Esophagus squamous epithelium (tissue), 5 donors: ENCODE data around the gene IL1B. TPM values are rescaled to one million over a fixed set of nuclear protein-coding genes. Genes with fewer than 3 reads are reported as not detected.

Experiments used
- DNase-seq: peaks from one replicate; lab custom pipeline; 2025; lab: John Stamatoyannopoulos, UW
- H3K27ac ChIP-seq, 4 donors: fragments of 200-600 bp; sonication (generic); one replicate each; pipeline ENCODE4 v1.5.1; 2016 to 2019; ENCODE audit warnings: mild to moderate bottlenecking in 1 of 4
- H3K27me3 ChIP-seq, 4 donors: fragments of 200-600 bp; sonication (generic); 1 replicate in 3 of 4; 2 replicates in 1 of 4; pipeline versions ENCODE4 v1.5.1 to v1.6.0; 2017 to 2021; ENCODE audit warnings: antibody characterized with exemption in 1 of 4
- H3K36me3 ChIP-seq, 3 donors: fragments of 200-600 bp; sonication (generic); one replicate each; pipeline ENCODE4 v1.5.1; 2016 to 2019
- H3K4me1 ChIP-seq, 3 donors: fragments of 200-600 bp; sonication (generic); one replicate each; pipeline ENCODE4 v1.5.1; 2017 to 2019
- H3K4me3 ChIP-seq, 4 donors: fragments of 200-600 bp; sonication (generic); 1 replicate in 3 of 4; 2 replicates in 1 of 4; pipeline ENCODE4 v1.5.1; 2016 to 2019; ENCODE audit warnings: mild to moderate bottlenecking in 2 of 4, moderate library complexity in 1 of 4
- H3K9me3 ChIP-seq, 3 donors: fragments of 200-600 bp; sonication (generic); one replicate each; pipeline ENCODE4 v1.5.1; 2016 to 2019
- POLR2A ChIP-seq, 4 donors: fragments of 450-650 bp; IDR thresholded peaks; one replicate each; pipeline ENCODE4 v1.6.1; 2017; ENCODE audit warnings: antibody characterized with exemption in 4 of 4, mild to moderate bottlenecking in 4 of 4, moderate library complexity in 3 of 4
- WGBS, 2 donors: methylation state at CpG; one replicate each; pipeline ENCODE4 v1.1.5; 2018; 5-methylcytosine and 5-hydroxymethylcytosine counted together
- intact Hi-C: fragments of 100-400 bp; cut with DNase I; formaldehyde crosslinking; loops from one replicate; pipeline ENCODE4 v1.15.0; 2022
- total RNA-seq, 4 donors: library from RNA; depleted of rRNA; stranded (reverse); fragments of >200 nt; gene quantifications; one replicate each; pipeline ENCODE4 v1.1.0, GENCODE V29; 2016
- TF ChIP-seq, protein P1 (sequence below), 6 experiments: fragments of 450-650 bp in 4 of 6; fragments of 200-600 bp in 2 of 6; sonication (generic) in 2 of 6; IDR thresholded peaks; one replicate each; pipeline ENCODE4 v1.5.1; 2016 to 2019; ENCODE audit warnings: antibody characterized with exemption in 6 of 6, mild to moderate bottlenecking in 4 of 6, moderate library complexity in 4 of 6
- donor health status: DM: yes; HTN: yes; CAD: no.

Gene IL1B
- total RNA-seq, 4 donors from 2014 or later: 1.3 to 16.5 (median 4.4) TPM

DNA sequence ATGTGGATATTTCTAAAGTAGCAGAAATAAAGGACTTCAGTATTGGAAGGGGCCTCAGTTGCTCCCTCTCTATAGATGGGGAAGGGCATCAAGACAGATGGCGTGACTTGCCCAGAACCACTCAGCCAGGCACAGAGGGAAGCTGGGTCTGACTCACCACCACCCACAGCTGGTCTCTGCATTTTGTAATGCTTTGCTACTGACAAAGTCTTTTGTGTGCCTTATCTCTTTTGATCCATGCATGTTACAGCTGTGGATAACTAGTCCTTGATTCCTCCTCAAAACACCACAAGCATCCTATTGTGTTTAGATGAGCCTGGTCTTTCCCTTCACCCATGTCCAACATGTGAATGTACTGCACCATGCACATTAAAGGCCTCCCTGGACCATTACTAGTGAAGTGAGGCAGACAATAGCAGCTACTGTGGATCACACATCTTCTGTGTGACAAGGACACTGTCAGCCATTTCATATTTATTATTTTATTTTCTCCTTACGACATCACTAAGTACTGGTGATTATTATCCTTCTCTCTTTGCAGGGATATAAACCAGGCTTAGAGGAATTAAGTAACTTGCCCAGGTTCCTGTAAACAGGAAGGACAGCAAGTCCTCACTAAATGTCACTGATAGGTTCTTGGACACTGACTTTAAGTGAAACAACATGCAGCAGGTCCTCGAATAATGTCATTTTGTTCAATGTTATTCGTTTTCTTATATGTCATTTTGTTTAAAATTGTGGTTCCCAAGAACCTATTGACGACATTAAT lies 44.8 kb upstream of the IL1B start:
- 61 to 68% methylated on average over 5 of the region's 5 CpGs for WGBS, 2 donors
- Histone ChIP-seq H3K36me3 (no peaks in the 10 kb centered on the region), H3K4me1 (peaks cover 0 to 36% (median 9%) of the 10 kb centered on the region in 3 donors), H3K4me3 (no peak overlapping the region), H3K27me3 (no peaks in the 10 kb centered on the region), H3K27ac (peak overlapping the region in 1 of 4 donors; percentile 4), H3K9me3 (no peaks in the 10 kb centered on the region)
- TF ChIP-seq, protein P1, sequence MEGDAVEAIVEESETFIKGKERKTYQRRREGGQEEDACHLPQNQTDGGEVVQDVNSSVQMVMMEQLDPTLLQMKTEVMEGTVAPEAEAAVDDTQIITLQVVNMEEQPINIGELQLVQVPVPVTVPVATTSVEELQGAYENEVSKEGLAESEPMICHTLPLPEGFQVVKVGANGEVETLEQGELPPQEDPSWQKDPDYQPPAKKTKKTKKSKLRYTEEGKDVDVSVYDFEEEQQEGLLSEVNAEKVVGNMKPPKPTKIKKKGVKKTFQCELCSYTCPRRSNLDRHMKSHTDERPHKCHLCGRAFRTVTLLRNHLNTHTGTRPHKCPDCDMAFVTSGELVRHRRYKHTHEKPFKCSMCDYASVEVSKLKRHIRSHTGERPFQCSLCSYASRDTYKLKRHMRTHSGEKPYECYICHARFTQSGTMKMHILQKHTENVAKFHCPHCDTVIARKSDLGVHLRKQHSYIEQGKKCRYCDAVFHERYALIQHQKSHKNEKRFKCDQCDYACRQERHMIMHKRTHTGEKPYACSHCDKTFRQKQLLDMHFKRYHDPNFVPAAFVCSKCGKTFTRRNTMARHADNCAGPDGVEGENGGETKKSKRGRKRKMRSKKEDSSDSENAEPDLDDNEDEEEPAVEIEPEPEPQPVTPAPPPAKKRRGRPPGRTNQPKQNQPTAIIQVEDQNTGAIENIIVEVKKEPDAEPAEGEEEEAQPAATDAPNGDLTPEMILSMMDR (IDR thresholded peaks at IDR 0.05): no peak
- TF ChIP-seq POLR2A (IDR thresholded peaks at IDR 0.05): no peak
- intact Hi-C loops: loop anchor here (10.0 kb wide), 1 partner anchor 137 kb away; no protein-coding TSS in a partner anchor
- no peak for DNase-seq

DNA sequence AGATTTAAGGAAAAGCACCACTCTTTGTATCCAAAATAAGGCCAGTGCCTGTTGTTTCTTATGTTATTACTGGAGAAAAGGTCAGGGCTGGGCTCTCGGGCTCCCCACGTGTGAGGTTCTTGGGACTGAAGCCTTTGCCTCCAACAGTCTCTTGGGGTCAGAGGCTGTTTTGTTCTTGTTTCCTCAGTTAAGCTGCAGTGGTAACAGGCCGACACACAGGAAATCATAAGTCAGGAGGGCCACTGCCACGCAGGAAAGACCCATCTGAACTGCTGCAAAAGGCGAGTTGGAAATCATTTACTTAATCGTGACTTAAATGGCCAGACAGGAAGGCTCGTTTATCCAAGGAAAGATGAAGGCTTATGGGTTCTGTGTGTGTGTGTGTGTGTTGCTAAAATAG lies 44.1 kb upstream of the IL1B start:
- Histone ChIP-seq H3K4me3 (no peak overlapping the region), H3K27me3 (no peaks in the 10 kb centered on the region), H3K27ac (no peak overlapping the region), H3K9me3 (no peaks in the 10 kb centered on the region), H3K4me1 (peaks cover 0 to 40% (median 12%) of the 10 kb centered on the region in 3 donors), H3K36me3 (no peaks in the 10 kb centered on the region)
- 60 to 65% methylated on average over 7 of the region's 7 CpGs for WGBS, 2 donors
- intact Hi-C loops: loop anchor here (10.0 kb wide), 1 partner anchor 136 kb away; no protein-coding TSS in a partner anchor
- TF ChIP-seq POLR2A (IDR thresholded peaks at IDR 0.05): no peak
- TF ChIP-seq, protein P1 (IDR thresholded peaks at IDR 0.05): no peak
- no peak for DNase-seq

DNA sequence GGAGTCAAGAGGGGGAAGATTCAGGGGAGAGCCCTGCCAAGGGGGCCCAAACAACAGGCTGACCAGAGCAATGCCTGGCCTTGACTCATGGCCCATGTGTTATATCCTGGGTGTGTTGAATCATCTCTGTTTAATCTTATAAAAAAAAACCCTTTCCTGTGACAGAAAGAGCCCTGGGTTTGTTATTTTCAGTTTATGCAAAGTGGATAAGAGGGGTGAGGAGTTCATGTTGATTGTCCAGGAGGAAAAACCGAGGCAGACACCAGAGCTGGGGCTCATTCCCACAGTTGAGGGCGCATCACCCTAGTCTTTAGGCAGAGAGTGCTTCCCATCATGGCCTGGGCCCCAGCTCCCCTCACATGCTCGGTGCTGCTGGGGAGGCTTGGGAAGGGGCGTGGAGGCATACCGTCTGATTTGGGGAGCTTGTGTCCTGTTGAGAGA lies 43.5 kb upstream of the IL1B start:
- no peak for DNase-seq
- H3K27me3 ChIP-seq: no peaks in the 10 kb centered on the region
- H3K4me1 ChIP-seq: peaks cover 0 to 40% (median 12%) of the 10 kb centered on the region in 3 donors
- H3K36me3 ChIP-seq: no peaks in the 10 kb centered on the region
- H3K4me3 ChIP-seq: no peak overlapping the region
- H3K27ac ChIP-seq: no peak overlapping the region
- H3K9me3 ChIP-seq: no peaks in the 10 kb centered on the region
- no peak for TF ChIP-seq POLR2A (IDR thresholded peaks at IDR 0.05)
- TF ChIP-seq, protein P1 (IDR thresholded peaks at IDR 0.05): no peak
- WGBS, 2 donors: 25 to 70% methylated on average over 1 to 4 of the region's 5 CpGs
- intact Hi-C loops: loop anchor here (10.0 kb wide), 1 partner anchor 135 kb away; no protein-coding TSS in a partner anchor

DNA sequence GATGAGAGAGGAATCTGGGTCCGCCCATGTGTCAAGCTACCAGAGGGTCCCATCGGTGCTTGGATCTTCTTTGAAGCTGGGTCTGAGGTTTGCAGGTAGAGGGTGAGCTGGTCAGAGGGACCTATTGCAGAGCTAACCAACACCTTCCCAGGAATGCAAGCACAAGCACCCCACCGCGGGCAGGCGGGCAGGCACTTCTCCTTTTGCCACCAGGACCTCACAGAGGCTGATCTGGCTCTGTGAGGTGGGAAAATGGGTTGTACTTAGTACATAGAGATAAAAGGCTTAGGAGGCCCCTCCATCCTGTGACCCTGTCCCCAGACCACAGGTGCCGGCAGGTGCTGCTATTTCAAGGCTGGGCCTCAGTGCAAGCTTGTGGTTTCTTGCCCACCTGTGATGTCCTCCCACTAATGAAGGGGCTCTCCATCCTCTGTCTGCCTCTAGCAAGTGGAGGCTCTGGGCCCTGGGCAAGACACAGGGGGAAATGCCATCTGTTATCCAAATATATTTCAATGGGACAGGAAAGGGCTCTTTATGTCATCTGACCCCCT lies 43.0 kb upstream of the IL1B start:
- no peaks in the 10 kb centered on the region for H3K36me3 ChIP-seq
- TF ChIP-seq POLR2A (IDR thresholded peaks at IDR 0.05): no peak
- TF ChIP-seq, protein P1 (IDR thresholded peaks at IDR 0.05): no peak
- no peak overlapping the region for H3K4me3 ChIP-seq
- intact Hi-C loops: loop anchor here (10.0 kb wide), 1 partner anchor 135 kb away; no protein-coding TSS in a partner anchor
- H3K27ac ChIP-seq: no peak overlapping the region
- 86 to 87% methylated on average over 4 to 5 of the region's 6 CpGs for WGBS, 2 donors
- no peak for DNase-seq
- no peaks in the 10 kb centered on the region for H3K27me3 ChIP-seq
- H3K4me1 ChIP-seq: peaks cover 0 to 40% (median 12%) of the 10 kb centered on the region in 3 donors
- H3K9me3 ChIP-seq: no peaks in the 10 kb centered on the region

DNA sequence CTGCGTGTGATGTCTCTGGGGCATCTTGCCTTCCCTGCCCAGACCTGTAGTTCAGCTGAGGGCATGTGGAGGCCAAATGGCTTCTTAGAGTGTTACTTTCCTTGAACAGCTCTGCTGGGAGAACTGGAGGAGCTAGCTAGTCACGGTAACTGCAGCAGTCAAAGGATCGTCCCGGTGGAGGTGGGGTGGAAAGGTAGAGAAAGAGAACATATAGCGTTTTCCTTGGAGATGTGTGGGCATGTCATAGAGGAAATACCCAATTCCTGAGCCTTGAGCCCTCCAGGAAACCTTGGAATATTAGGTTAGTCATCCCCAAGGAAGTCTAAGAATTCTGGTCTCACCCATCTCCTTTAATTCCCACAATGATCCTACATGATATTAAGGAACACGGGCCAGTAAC lies 40.8 kb upstream of the IL1B start:
- intact Hi-C loops: no loop called here
- Histone ChIP-seq H3K9me3 (no peaks in the 10 kb centered on the region), H3K27ac (peak overlapping the region; percentile 69 to 73 (median 71)), H3K4me1 (peaks cover 0 to 40% (median 12%) of the 10 kb centered on the region in 3 donors), H3K27me3 (no peaks in the 10 kb centered on the region), H3K36me3 (no peaks in the 10 kb centered on the region), H3K4me3 (no peak overlapping the region)
- TF ChIP-seq POLR2A (IDR thresholded peaks at IDR 0.05): no peak
- TF ChIP-seq, protein P1 (IDR thresholded peaks at IDR 0.05): no peak
- 23 to 74% methylated on average over 6 of the region's 6 CpGs for WGBS, 2 donors
- no peak for DNase-seq
